Activated CD8-positive, alpha-beta T cell treated with anti-CD3 and anti-CD28 coated beads, Interleukin-2, amount 10 ng/mL, durations not matched to agents 7 days and 5 days (primary cell): ENCODE measurements around the gene LSM14A. TPM values are rescaled to one million over a fixed set of nuclear protein-coding genes. Genes with fewer than 3 reads are reported as not detected.
"Not testable (repeated sequence)": the region's sequence is repeated elsewhere in the genome, so short reads cannot be mapped to it uniquely, and the experiment has no call there.

ENCODE experiments used
- ATAC-seq: fragments of 150-1000 bp; cut with Tn5 transposase; one replicate; pipeline ENCODE4 v1.10.0; 2021; ENCODE audit warnings: moderate library complexity
- CTCF ChIA-PET: fragments of 350-600 bp; sonication (Branson Sonifier 250); formaldehyde crosslinking; loops from one replicate; lab custom pipeline; 2021; ENCODE audit warnings: antibody characterized with exemption; lab: Charles Lee
- POLR2A ChIA-PET: fragments of 350-600 bp; sonication (Branson Sonifier 250); formaldehyde crosslinking; loops from one replicate; lab custom pipeline; 2021; ENCODE audit warnings: antibody characterized with exemption; lab: Charles Lee
- DNase-seq: peaks from one replicate; pipeline ENCODE4 v3.0.0-alpha.2; 2020
- H3K27ac Mint-ChIP-seq: one replicate; pipeline ENCODE4 v1.8.0; 2021; ENCODE audit warnings: mild to moderate bottlenecking, mixed read lengths
- H3K27me3 Mint-ChIP-seq: one replicate; pipeline ENCODE4 v1.8.0; 2021; ENCODE audit warnings: low read depth, mixed read lengths
- H3K36me3 Mint-ChIP-seq: one replicate; pipeline ENCODE4 v1.8.0; 2021; ENCODE audit warnings: low read depth, mixed read lengths
- H3K4me1 Mint-ChIP-seq: one replicate; pipeline ENCODE4 v1.8.0; 2021; ENCODE audit warnings: low read depth, mixed read lengths
- H3K4me3 Mint-ChIP-seq: one replicate; pipeline ENCODE4 v1.8.0; 2021; ENCODE audit warnings: mild to moderate bottlenecking, mixed read lengths
- H3K9me3 Mint-ChIP-seq: one replicate; pipeline ENCODE4 v1.8.0; 2022; ENCODE audit warnings: mixed read lengths; ENCODE audit not compliant: insufficient read depth
- total RNA-seq, 2 experiments: library from RNA; stranded (reverse); gene quantifications; one replicate each; pipeline ENCODE4 v1.2.3, GENCODE V29; 2021

The LSM14A gene
- total RNA-seq, 2 experiments from 2014 or later: 133 to 139 TPM

- DNase-seq (no peak), ATAC-seq (no peak)
- ChIA-PET CTCF (interaction anchor here (1.0 kb wide), 1 partner anchor 100 kb away, joined by 3 read pairs; no protein-coding TSS in a partner anchor), POLR2A (no interaction called here)
- Mint-ChIP-seq H3K9me3 (no peaks in the 10 kb centered on the region), H3K27ac (no peak overlapping the region), H3K4me3 (no peak overlapping the region), H3K4me1 (no peaks in the 10 kb centered on the region), H3K36me3 (no peaks in the 10 kb centered on the region), H3K27me3 (no peaks in the 10 kb centered on the region)
These were observed 74.0 kb downstream of the LSM14A start for GRCh38 chr19:34246340-34246739.

GRCh38 chr19:34248941-34249340 lies 76.6 kb downstream of the LSM14A start:
- Mint-ChIP-seq H3K36me3 (no peaks in the 10 kb centered on the region), H3K27ac (no peak overlapping the region), H3K27me3 (no peaks in the 10 kb centered on the region), H3K9me3 (no peaks in the 10 kb centered on the region), H3K4me3 (no peak overlapping the region), H3K4me1 (peaks cover 8% of the 10 kb centered on the region)
- DNase-seq (no peak), ATAC-seq (no peak)
- CTCF ChIA-PET: interaction anchor here (0.6 to 1.5 kb wide), 3 partner anchors 89 to 953 kb away, joined by 3 to 5 read pairs (median 5); no protein-coding TSS in a partner anchor
- POLR2A ChIA-PET: interaction anchor here (1.4 kb wide), 1 partner anchor 76 kb away, joined by 3 read pairs; no protein-coding TSS in a partner anchor

DNA sequence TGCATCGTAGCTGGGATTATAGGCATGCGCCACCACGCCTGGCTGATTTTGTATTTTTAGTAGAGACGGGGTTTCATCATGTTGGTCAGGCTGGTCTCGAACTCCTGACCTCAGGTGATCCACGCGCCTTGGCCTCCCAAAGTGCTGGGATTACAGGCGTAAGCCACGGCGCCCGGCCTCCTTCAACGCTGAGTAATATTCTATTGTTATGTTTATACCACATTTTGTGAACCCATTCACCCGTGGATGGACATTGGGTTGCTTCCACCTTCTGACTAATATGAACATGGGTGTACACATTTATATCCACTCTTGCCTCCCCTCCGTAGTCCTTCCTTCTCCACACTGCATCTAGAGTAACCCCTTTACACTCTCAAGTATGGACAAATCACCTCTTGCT lies 80.9 kb downstream of the LSM14A start:
- peaks cover 16% of the 10 kb centered on the region for H3K4me1 Mint-ChIP-seq
- H3K27ac Mint-ChIP-seq: peak overlapping the region; percentile 97
- DNase-seq, H3K9me3 Mint-ChIP-seq, ATAC-seq, H3K27me3 Mint-ChIP-seq, H3K36me3 Mint-ChIP-seq: not testable (repeated sequence)
- H3K4me3 Mint-ChIP-seq: peak overlapping the region; percentile 92
- POLR2A ChIA-PET: interaction anchor here (2.0 kb wide), 1 partner anchor 80 kb away, joined by 4 read pairs; the partner anchor contains the start of gene LSM14A
- CTCF ChIA-PET: interaction anchor here (1.4 kb wide), 1 partner anchor 177 kb away, joined by 5 read pairs; no protein-coding TSS in a partner anchor

GRCh38 chr19:34253681-34254045 lies 81.4 kb downstream of the LSM14A start:
- CTCF ChIA-PET: interaction anchor here (1.4 kb wide), 1 partner anchor 177 kb away, joined by 5 read pairs; no protein-coding TSS in a partner anchor
- H3K27me3 Mint-ChIP-seq, DNase-seq, H3K9me3 Mint-ChIP-seq, ATAC-seq, H3K36me3 Mint-ChIP-seq: not testable (repeated sequence)
- peak overlapping the region; percentile 92 for H3K4me3 Mint-ChIP-seq
- peak overlapping the region; percentile 97 for H3K27ac Mint-ChIP-seq
- H3K4me1 Mint-ChIP-seq: peaks cover 17% of the 10 kb centered on the region
- POLR2A ChIA-PET: interaction anchor here (2.0 kb wide), 1 partner anchor 81 kb away, joined by 4 read pairs; the partner anchor contains the start of gene LSM14A

DNA sequence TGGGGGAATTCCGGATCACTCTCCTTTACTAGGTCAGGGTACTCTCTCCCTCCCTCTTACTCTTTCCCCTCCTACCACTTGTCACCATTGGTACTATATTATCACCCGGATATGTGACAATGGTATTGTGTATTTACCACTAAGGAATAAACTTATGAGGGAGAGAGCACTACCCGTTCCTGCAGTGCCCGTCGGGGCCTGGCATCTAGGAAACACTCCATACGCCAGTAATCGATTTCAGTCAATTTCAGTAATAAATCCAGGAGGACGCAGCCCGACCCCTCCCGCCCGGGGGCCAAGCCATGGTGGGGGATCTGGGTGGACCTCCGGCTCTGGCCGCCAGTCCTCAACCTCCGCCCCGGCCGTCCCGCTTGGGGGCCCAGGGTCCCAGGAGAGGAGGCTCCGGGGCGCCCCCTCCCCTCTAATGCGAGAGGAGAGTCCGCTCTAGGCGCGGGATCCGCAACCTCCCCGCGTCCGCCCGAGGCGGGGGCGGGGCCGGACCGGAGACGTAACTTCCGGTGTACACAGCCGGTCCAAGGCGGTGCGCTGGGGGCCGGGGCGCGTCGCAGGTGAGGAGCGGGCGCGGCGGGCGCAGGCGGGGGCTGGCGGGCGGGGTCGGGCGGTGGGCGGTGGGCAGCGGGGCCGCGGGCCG lies 81.9 kb downstream of the LSM14A start, which contains the start of gene GARRE1:
Gene GARRE1, plus strand, starts transcription at position 509 of the 652 bp plus-strand sequence. CDS start 45,920 bp downstream, outside the sequence.
- DNase-seq (peak; percentile 90), ATAC-seq (peak; percentile 97)
- H3K4me3 Mint-ChIP-seq: peak within 1 kb of the TSS; percentile 92
- peaks cover 17% of the 10 kb centered on the region for H3K4me1 Mint-ChIP-seq
- CTCF ChIA-PET: interaction anchor here (1.4 kb wide), 1 partner anchor 176 kb away, joined by 5 read pairs; no protein-coding TSS in a partner anchor
- no peaks in the 10 kb centered on the region for H3K36me3 Mint-ChIP-seq
- peak within 1 kb of the TSS; percentile 97 for H3K27ac Mint-ChIP-seq
- no peaks in the 10 kb centered on the region for H3K9me3 Mint-ChIP-seq
- H3K27me3 Mint-ChIP-seq: no peaks in the 10 kb centered on the region
- POLR2A ChIA-PET: interaction anchor here (2.0 kb wide), 1 partner anchor 81 kb away, joined by 4 read pairs; the partner anchor contains the start of gene LSM14A

- Mint-ChIP-seq H3K4me3 (peak overlapping the region; percentile 75), H3K9me3 (no peaks in the 10 kb centered on the region), H3K27ac (peak overlapping the region; percentile 70), H3K4me1 (peaks cover 17% of the 10 kb centered on the region), H3K27me3 (no peaks in the 10 kb centered on the region), H3K36me3 (no peaks in the 10 kb centered on the region)
- ChIA-PET POLR2A (interaction anchor here (0.8 kb wide), 1 partner anchor 82 kb away, joined by 3 read pairs; the partner anchor contains the start of gene LSM14A), CTCF (no interaction called here)
- ATAC-seq (peak; percentile 59), DNase-seq (peak; percentile 34)
These were observed 82.6 kb downstream of the LSM14A start for GRCh38 chr19:34254698-34255432.

GRCh38 chr19:34255546-34255945 lies 83.2 kb downstream of the LSM14A start:
- H3K9me3 Mint-ChIP-seq: no peaks in the 10 kb centered on the region
- ATAC-seq: no peak
- peak overlapping the region; percentile 75 for H3K4me3 Mint-ChIP-seq
- H3K27me3 Mint-ChIP-seq: no peaks in the 10 kb centered on the region
- POLR2A ChIA-PET: interaction anchor here (0.8 kb wide), 1 partner anchor 83 kb away, joined by 3 read pairs; the partner anchor contains the start of gene LSM14A
- H3K27ac Mint-ChIP-seq: peak overlapping the region; percentile 70
- CTCF ChIA-PET: no interaction called here
- H3K36me3 Mint-ChIP-seq: no peaks in the 10 kb centered on the region
- DNase-seq: no peak
- H3K4me1 Mint-ChIP-seq: peaks cover 17% of the 10 kb centered on the region

DNA sequence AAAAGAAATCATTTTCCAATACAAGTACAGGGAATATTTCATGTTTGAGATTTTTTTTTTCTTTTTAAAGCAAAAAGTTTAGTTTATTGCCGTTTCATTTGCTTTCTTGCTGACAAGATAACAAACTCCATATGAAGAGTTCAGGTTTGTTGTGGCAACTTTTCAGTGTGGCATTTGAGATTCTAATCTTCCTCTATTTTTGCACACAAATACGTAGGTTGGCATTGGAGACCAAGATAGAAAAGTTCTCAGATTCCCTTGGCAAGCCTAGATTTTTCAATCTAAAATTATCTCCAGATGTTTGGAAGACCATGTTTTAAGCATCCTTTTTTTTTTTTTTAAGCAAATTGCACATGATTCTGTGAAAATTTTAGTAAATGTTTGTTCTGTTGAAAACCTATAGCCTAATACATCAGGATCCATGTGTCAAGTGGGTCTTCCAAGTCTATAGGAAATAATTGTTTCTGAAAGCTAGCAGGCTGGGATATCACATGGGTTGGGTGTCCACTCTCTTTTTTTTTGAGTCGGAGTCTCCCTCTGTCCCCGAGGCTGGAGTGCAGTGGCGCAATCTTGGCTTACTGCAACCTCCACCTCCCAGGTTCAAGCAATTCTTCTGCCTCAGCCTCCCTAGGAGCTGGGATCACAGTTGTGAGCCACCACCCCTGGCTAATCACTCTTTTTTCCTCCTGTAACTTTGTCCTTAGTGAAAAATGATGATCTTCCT lies 84.7 kb downstream of the LSM14A start:
- ChIA-PET POLR2A (no interaction called here), CTCF (no interaction called here)
- Mint-ChIP-seq H3K4me3 (no peak overlapping the region), H3K27me3 (no peaks in the 10 kb centered on the region), H3K36me3 (no peaks in the 10 kb centered on the region), H3K4me1 (peaks cover 17% of the 10 kb centered on the region), H3K27ac (no peak overlapping the region), H3K9me3 (no peaks in the 10 kb centered on the region)
- ATAC-seq (no peak), DNase-seq (no peak)

DNA sequence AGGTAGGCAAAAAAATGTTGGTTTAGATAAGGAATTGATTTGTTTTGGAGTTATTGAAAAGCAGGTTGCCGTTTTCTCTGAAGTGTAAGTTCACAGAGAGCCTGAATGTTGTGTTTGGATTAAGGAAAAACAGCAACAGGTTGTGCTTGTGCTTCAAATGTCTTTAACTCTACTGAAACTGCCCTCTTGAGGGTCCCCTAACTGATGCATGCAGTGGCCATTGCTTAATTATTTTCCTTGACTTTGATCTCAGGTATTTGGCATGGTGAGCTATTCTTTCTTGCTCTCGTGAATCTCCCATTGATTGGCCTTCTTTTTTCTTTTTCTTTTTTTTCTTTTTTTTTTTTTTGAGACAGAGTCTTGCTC lies 85.2 kb downstream of the LSM14A start:
- Mint-ChIP-seq H3K27ac (no peak overlapping the region), H3K4me3 (no peak overlapping the region), H3K27me3 (no peaks in the 10 kb centered on the region), H3K9me3 (no peaks in the 10 kb centered on the region), H3K4me1 (peaks cover 17% of the 10 kb centered on the region), H3K36me3 (no peaks in the 10 kb centered on the region)
- ATAC-seq (no peak), DNase-seq (no peak)
- ChIA-PET CTCF (no interaction called here), POLR2A (no interaction called here)

GRCh38 chr19:34259367-34260095 lies 87.2 kb downstream of the LSM14A start:
- H3K4me3 Mint-ChIP-seq: no peak overlapping the region
- ChIA-PET POLR2A (no interaction called here), CTCF (no interaction called here)
- no peak for DNase-seq
- no peak overlapping the region for H3K27ac Mint-ChIP-seq
- H3K9me3 Mint-ChIP-seq: no peaks in the 10 kb centered on the region
- H3K4me1 Mint-ChIP-seq: peaks cover 10% of the 10 kb centered on the region
- no peaks in the 10 kb centered on the region for H3K27me3 Mint-ChIP-seq
- ATAC-seq: no peak
- H3K36me3 Mint-ChIP-seq: no peaks in the 10 kb centered on the region

DNA sequence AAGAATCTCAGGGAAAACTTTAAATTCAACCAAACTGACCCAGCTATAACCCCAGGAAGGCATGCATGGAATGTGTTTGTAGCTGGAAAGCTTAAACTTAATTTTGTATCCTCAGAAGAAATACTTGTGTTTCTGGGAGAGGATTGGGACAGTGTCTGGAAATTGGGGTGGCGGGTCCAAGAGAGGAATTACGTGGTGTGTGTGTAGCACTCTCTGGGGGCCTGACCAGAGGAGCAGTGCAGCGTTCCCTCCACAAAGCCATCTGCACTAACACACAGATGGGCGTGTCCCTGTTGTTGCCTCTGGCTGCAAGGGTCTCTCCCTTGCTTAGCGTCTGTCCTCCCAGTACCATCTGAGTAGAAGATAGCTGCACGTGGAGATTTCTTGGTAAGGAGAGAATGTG lies 88.5 kb downstream of the LSM14A start:
- ChIA-PET POLR2A (interaction anchor here (0.5 kb wide), 1 partner anchor 70 kb away, joined by 3 read pairs; no protein-coding TSS in a partner anchor), CTCF (no interaction called here)
- no peak overlapping the region for H3K27ac Mint-ChIP-seq
- H3K27me3 Mint-ChIP-seq: no peaks in the 10 kb centered on the region
- H3K36me3 Mint-ChIP-seq: no peaks in the 10 kb centered on the region
- H3K9me3 Mint-ChIP-seq: no peaks in the 10 kb centered on the region
- H3K4me3 Mint-ChIP-seq: no peak overlapping the region
- ATAC-seq: no peak
- H3K4me1 Mint-ChIP-seq: peaks cover 13% of the 10 kb centered on the region
- no peak for DNase-seq
